GM12891 (cell line): ENCODE data around the gene PHKA1.

Experiments used
- PAX5 ChIP-seq: IDR thresholded peaks from 2 replicates; pipeline ENCODE4 v1.6.1; 2011; ENCODE audit warnings: low read length, moderate library complexity, mild to moderate bottlenecking; ENCODE audit not compliant: insufficient read depth, severe bottlenecking
- POLR2A ChIP-seq: IDR thresholded peaks from 2 replicates; pipeline ENCODE4 v1.6.1; 2011; ENCODE audit warnings: low read depth, low read length, control low read depth
- POLR2AphosphoS5 ChIP-seq: IDR thresholded peaks from 2 replicates; pipeline ENCODE4 v1.6.1; 2011; ENCODE audit warnings: low read depth, low read length, control low read depth
- TAF1 ChIP-seq: IDR thresholded peaks from 2 replicates; pipeline ENCODE4 v1.6.1; 2011; ENCODE audit warnings: low read depth, low read length, control low read depth

DNA sequence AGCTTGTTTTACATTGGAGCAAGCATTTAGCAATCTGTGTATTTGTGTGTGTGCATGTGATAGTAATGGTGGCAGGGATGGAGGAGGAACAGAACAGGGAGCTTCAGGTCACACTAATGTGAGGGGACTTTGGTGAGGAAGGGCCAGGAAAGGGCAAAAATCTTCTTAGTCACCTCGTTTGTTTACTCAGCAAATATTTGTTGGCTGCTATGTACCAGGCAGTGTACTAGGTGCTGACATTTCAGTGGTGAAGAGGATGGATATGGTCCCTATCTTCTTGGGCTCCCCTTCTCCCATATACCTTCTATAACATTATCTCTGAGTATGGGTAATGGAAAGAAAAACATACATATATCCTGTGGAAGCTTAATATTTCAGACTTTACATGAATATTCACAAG is 92.9 kb downstream of the PHKA1 start:
- no peak for TF ChIP-seq POLR2A
- TF ChIP-seq POLR2AphosphoS5 = no peak
- TF ChIP-seq TAF1 = no peak
- TF ChIP-seq PAX5 = no peak
